HUES6 (cell line): ENCODE results near the gene TMEM132D.

ENCODE experiments used
- H3K27ac ChIP-seq: 2 replicates; pipeline ENCODE4 v1.7.0; 2013; ENCODE audit warnings: low read depth, mild to moderate bottlenecking, low read length, inconsistent platforms
- H3K27me3 ChIP-seq: 2 replicates; pipeline ENCODE4 v1.6.1; 2013; ENCODE audit warnings: low read length; ENCODE audit not compliant: control insufficient read depth, insufficient read depth
- H3K36me3 ChIP-seq: 2 replicates; pipeline ENCODE4 v1.6.1; 2013; ENCODE audit warnings: low read length; ENCODE audit not compliant: control insufficient read depth, insufficient read depth
- H3K4me1 ChIP-seq: 2 replicates; pipeline ENCODE4 v1.6.1; 2013; ENCODE audit warnings: low read length; ENCODE audit not compliant: control insufficient read depth, insufficient read depth
- H3K4me3 ChIP-seq: 2 replicates; pipeline ENCODE4 v1.5.1; 2013; ENCODE audit warnings: low read depth, low read length
- H3K9ac ChIP-seq: one replicate; pipeline ENCODE4 v1.6.1; 2013; ENCODE audit warnings: mild to moderate bottlenecking, low read length
- H3K9me3 ChIP-seq: 2 replicates; pipeline ENCODE4 v1.6.1; 2013; ENCODE audit warnings: low read depth, low read length; ENCODE audit not compliant: control insufficient read depth, insufficient read depth

TMEM132D gene

GRCh38 chr12:129693731-129694130 is 210.1 kb downstream of the TMEM132D start:
- H3K4me3 ChIP-seq, result no peak overlapping the region
- H3K36me3 ChIP-seq, result no peaks in the 10 kb centered on the region
- H3K9ac ChIP-seq, result no peak overlapping the region
- H3K9me3 ChIP-seq, result peaks cover 15% of the 10 kb centered on the region; the same call in 1 of the 2 replicates
- no peaks in the 10 kb centered on the region for H3K27me3 ChIP-seq
- H3K27ac ChIP-seq, result no peak overlapping the region
- H3K4me1 ChIP-seq, result peaks cover 6% of the 10 kb centered on the region

- no peaks in the 10 kb centered on the region for H3K4me1 ChIP-seq
- no peaks in the 10 kb centered on the region for H3K36me3 ChIP-seq
- no peak overlapping the region for H3K27ac ChIP-seq
- H3K9ac ChIP-seq, result no peak overlapping the region
- no peaks in the 10 kb centered on the region for H3K27me3 ChIP-seq
- no peak overlapping the region for H3K4me3 ChIP-seq
- H3K9me3 ChIP-seq, result peaks cover 40% of the 10 kb centered on the region
Measured at GRCh38 chr12:129687731-129688130, 216.1 kb downstream of the TMEM132D start.

- peaks cover 41% of the 10 kb centered on the region for H3K9me3 ChIP-seq
Measured at GRCh38 chr12:129681830-129682229, 222.0 kb downstream of the TMEM132D start.

GRCh38 chr12:129681151-129681550 is 222.7 kb downstream of the TMEM132D start:
- peaks cover 39% of the 10 kb centered on the region for H3K9me3 ChIP-seq
- H3K27me3 ChIP-seq, result no peaks in the 10 kb centered on the region

More at GRCh38 chr12:129681830-129682229, 222.0 kb downstream of the TMEM132D start:
- no peak overlapping the region for H3K4me3 ChIP-seq
- no peaks in the 10 kb centered on the region for H3K4me1 ChIP-seq
- H3K9ac ChIP-seq, result no peak overlapping the region
- H3K27me3 ChIP-seq, result no peaks in the 10 kb centered on the region
- H3K27ac ChIP-seq, result no peak overlapping the region
- peaks cover 5% of the 10 kb centered on the region; the same call in 1 of the 2 replicates for H3K36me3 ChIP-seq

GRCh38 chr12:129676411-129676810 is 227.4 kb downstream of the TMEM132D start:
- peaks cover 5% of the 10 kb centered on the region; the same call in 1 of the 2 replicates for H3K36me3 ChIP-seq
- no peaks in the 10 kb centered on the region for H3K27me3 ChIP-seq
- no peak overlapping the region for H3K4me3 ChIP-seq
- no peak overlapping the region for H3K27ac ChIP-seq
- H3K9me3 ChIP-seq, result peaks cover 9% of the 10 kb centered on the region
- H3K9ac ChIP-seq, result no peak overlapping the region
- H3K4me1 ChIP-seq, result no peaks in the 10 kb centered on the region

More at GRCh38 chr12:129681151-129681550, 222.7 kb downstream of the TMEM132D start:
- Histone ChIP-seq H3K9ac (no peak overlapping the region), H3K4me3 (no peak overlapping the region), H3K36me3 (peaks cover 5% of the 10 kb centered on the region; the same call in 1 of the 2 replicates), H3K27ac (no peak overlapping the region), H3K4me1 (no peaks in the 10 kb centered on the region)

- Histone ChIP-seq H3K4me1 (no peaks in the 10 kb centered on the region), H3K36me3 (0 out of 2 replicates have a peak, but pooled peaks cover under 1% of the 10 kb centered on the region), H3K27ac (no peak overlapping the region), H3K27me3 (no peaks in the 10 kb centered on the region), H3K4me3 (no peak overlapping the region), H3K9ac (no peak overlapping the region), H3K9me3 (peaks cover 5% of the 10 kb centered on the region)
Measured at GRCh38 chr12:129675947-129676346, 227.9 kb downstream of the TMEM132D start.

GRCh38 chr12:129675496-129675895 is 228.3 kb downstream of the TMEM132D start:
- no peak overlapping the region for H3K9ac ChIP-seq
- H3K4me3 ChIP-seq, result no peak overlapping the region
- H3K36me3 ChIP-seq, result no peaks in the 10 kb centered on the region
- H3K27me3 ChIP-seq, result no peaks in the 10 kb centered on the region
- no peaks in the 10 kb centered on the region for H3K4me1 ChIP-seq
- H3K27ac ChIP-seq, result no peak overlapping the region
- H3K9me3 ChIP-seq, result peaks cover under 1% of the 10 kb centered on the region

GRCh38 chr12:129673806-129674205 is 230.0 kb downstream of the TMEM132D start:
- H3K4me1 ChIP-seq, result no peaks in the 10 kb centered on the region
- no peaks in the 10 kb centered on the region for H3K36me3 ChIP-seq
- no peak overlapping the region for H3K9ac ChIP-seq
- no peak overlapping the region for H3K4me3 ChIP-seq
- no peak overlapping the region for H3K27ac ChIP-seq
- H3K27me3 ChIP-seq, result no peaks in the 10 kb centered on the region
- no peaks in the 10 kb centered on the region for H3K9me3 ChIP-seq

GRCh38 chr12:129672110-129672509 is 231.7 kb downstream of the TMEM132D start:
- Histone ChIP-seq H3K27ac (no peak overlapping the region), H3K9me3 (no peaks in the 10 kb centered on the region), H3K9ac (no peak overlapping the region), H3K4me3 (no peak overlapping the region), H3K4me1 (no peaks in the 10 kb centered on the region), H3K36me3 (no peaks in the 10 kb centered on the region), H3K27me3 (no peaks in the 10 kb centered on the region)

GRCh38 chr12:129670256-129670920 is 233.4 kb downstream of the TMEM132D start:
- H3K27ac ChIP-seq, result no peak overlapping the region
- H3K4me3 ChIP-seq, result no peak overlapping the region
- no peak overlapping the region for H3K9ac ChIP-seq
- H3K27me3 ChIP-seq, result no peaks in the 10 kb centered on the region
- no peaks in the 10 kb centered on the region for H3K4me1 ChIP-seq
- H3K9me3 ChIP-seq, result no peaks in the 10 kb centered on the region
- H3K36me3 ChIP-seq, result no peaks in the 10 kb centered on the region

GRCh38 chr12:129665414-129665813 is 238.4 kb downstream of the TMEM132D start:
- Histone ChIP-seq H3K9ac (no peak overlapping the region), H3K9me3 (no peaks in the 10 kb centered on the region), H3K27me3 (no peaks in the 10 kb centered on the region), H3K4me1 (peaks cover 13% of the 10 kb centered on the region), H3K36me3 (no peaks in the 10 kb centered on the region), H3K4me3 (no peak overlapping the region), H3K27ac (no peak overlapping the region)
